ENCODE data around the gene CTU2. TPM values are rescaled to one million over a fixed set of nuclear protein-coding genes. Genes with fewer than 3 reads are reported as not detected.

CTU2 gene
- polyA plus RNA-seq, 1 of the 3 experiments (the other 2 are of a cell fraction), result 16.2 TPM

DNA sequence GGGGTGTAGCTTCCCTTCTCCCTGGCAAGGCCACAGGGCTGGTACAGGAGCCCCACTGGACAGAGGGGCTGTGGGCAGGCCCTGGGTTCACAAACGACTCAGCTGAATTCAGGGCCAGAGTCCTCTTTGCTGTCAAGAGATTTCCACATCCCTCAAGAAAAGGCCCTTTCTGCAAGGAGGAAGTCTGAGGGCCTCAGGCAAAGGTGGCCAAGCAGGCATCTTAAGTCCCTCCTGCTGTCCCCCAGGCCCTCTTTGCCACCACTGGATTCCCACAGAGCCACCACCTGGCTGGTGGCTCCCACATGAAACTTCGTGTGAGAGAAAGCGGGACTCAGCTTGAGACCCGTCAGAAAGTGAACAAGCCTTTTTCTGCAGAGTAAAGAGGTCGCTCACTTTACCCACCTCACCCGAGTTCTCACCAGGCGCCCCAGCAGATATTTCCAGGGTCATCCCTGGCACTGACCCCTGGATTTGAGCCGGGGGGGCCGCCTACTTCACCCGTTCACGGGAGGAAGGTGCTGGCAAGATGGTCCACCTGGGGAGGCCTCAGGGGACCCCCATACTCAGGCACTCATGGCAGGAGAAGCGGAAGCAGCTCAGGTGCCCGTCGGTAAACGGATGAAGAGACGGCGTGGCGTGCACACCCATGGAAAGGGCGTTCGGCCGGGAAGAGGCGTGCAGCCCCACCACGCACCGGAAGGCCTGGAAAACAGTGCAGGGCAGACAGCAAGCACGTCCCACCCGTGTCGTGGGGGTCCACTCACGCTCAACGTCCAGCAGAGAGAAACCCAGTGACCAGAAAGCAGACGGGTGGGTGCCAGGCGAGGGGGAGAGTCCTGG is 3.7 kb upstream of the CTU2 start:
- Histone ChIP-seq H3K36me3 (replicated peaks in 1 of 2; ENCODE audit: control insufficient read depth in 1 of 2, insufficient read depth in 2 of 2, low read length in 1 of 2) (peaks cover 0 to 12% of the 10 kb centered on the region in 2 experiments), H3K27ac (ENCODE audit: low read depth in 2 of 2, low read length in 1 of 2) (no peak overlapping the region), H3K4me1 (ENCODE audit: control insufficient read depth in 1 of 2, insufficient read depth in 2 of 2, low read depth in 1 of 2, low read length in 1 of 2) (peaks cover 13 to 16% of the 10 kb centered on the region in 2 experiments; a peak in 3 of 4 replicates), H3K9ac (no peak overlapping the region), H3K27me3 (ENCODE audit: insufficient read depth) (no peaks in the 10 kb centered on the region), H2AFZ (ENCODE audit: low read depth) (no peak overlapping the region), H3K4me2 (no peak overlapping the region), H3K9me3 (no peaks in the 10 kb centered on the region), H3K79me2 (ENCODE audit: insufficient read depth) (peaks cover 47% of the 10 kb centered on the region), H3K4me3 (ENCODE audit: low read depth in 2 of 2, low read length in 1 of 2) (no peak overlapping the region), H3K9me2 (no peaks in the 10 kb centered on the region), H4K20me1 (ENCODE audit: insufficient read depth) (0 out of 2 replicates have a peak, but pooled peaks cover 6% of the 10 kb centered on the region), H3F3A (replicated peaks; ENCODE audit: insufficient read depth) (peaks cover 8% of the 10 kb centered on the region)
- TF ChIP-seq, protein P1, sequence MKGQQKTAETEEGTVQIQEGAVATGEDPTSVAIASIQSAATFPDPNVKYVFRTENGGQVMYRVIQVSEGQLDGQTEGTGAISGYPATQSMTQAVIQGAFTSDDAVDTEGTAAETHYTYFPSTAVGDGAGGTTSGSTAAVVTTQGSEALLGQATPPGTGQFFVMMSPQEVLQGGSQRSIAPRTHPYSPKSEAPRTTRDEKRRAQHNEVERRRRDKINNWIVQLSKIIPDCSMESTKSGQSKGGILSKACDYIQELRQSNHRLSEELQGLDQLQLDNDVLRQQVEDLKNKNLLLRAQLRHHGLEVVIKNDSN (IDR thresholded peaks at IDR 0.05; ENCODE audit: borderline replicate concordance, low read depth), result no peak
- no peak for DNase-seq
- ChIA-PET CTCF (interaction anchor here (1.0 kb wide), 2 partner anchors 35 to 465 kb away, joined by 3 read pairs; no protein-coding TSS in a partner anchor), POLR2A (no interaction called here)
- WGBS (ENCODE audit: low lambda C conversion rate), result 88% methylated on average over 31 of the region's 31 CpGs

- peaks cover 13 to 16% of the 10 kb centered on the region in 2 experiments; a peak in 3 of 4 replicates for H3K4me1 ChIP-seq (ENCODE audit: control insufficient read depth in 1 of 2, insufficient read depth in 2 of 2, low read depth in 1 of 2, low read length in 1 of 2)
- H3K27me3 ChIP-seq (ENCODE audit: insufficient read depth), result no peaks in the 10 kb centered on the region
- WGBS (ENCODE audit: low lambda C conversion rate), result 83% methylated on average over 18 of the region's 26 CpGs
- H3K9ac ChIP-seq, result no peak overlapping the region
- peaks cover 8% of the 10 kb centered on the region for H3F3A ChIP-seq (replicated peaks; ENCODE audit: insufficient read depth)
- H3K9me3 ChIP-seq, result no peaks in the 10 kb centered on the region
- no peak for DNase-seq
- TF ChIP-seq, protein P2, sequence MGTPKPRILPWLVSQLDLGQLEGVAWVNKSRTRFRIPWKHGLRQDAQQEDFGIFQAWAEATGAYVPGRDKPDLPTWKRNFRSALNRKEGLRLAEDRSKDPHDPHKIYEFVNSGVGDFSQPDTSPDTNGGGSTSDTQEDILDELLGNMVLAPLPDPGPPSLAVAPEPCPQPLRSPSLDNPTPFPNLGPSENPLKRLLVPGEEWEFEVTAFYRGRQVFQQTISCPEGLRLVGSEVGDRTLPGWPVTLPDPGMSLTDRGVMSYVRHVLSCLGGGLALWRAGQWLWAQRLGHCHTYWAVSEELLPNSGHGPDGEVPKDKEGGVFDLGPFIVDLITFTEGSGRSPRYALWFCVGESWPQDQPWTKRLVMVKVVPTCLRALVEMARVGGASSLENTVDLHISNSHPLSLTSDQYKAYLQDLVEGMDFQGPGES (IDR thresholded peaks at IDR 0.05; ENCODE audit: low read depth, low read length), result no peak
- no peak for TF ChIP-seq USF2 (IDR thresholded peaks at IDR 0.05; ENCODE audit: borderline replicate concordance, low read depth, low read length)
- no peak for TF ChIP-seq GABPA (IDR thresholded peaks at IDR 0.05; ENCODE audit: low read depth)
- TF ChIP-seq TCF12 (IDR thresholded peaks at IDR 0.05), result no peak
- TF ChIP-seq ELF1 (IDR thresholded peaks at IDR 0.05), result no peak
- TF ChIP-seq RAD21 (IDR thresholded peaks at IDR 0.05; ENCODE audit: low read length), result no peak
- no peak for TF ChIP-seq EZH2phosphoT487 (IDR thresholded peaks at IDR 0.05; ENCODE audit: borderline replicate concordance, low read depth)
- no peak overlapping the region; the same call in 1 of the 2 replicates for H3K4me2 ChIP-seq
- no peak overlapping the region for H3K4me3 ChIP-seq (ENCODE audit: low read depth in 2 of 2, low read length in 1 of 2)
- no peaks in the 10 kb centered on the region for H3K9me2 ChIP-seq
- H4K20me1 ChIP-seq (ENCODE audit: insufficient read depth), result 0 out of 2 replicates have a peak, but pooled peaks cover 6% of the 10 kb centered on the region
- ChIA-PET CTCF (no interaction called here), POLR2A (no interaction called here)
- H3K36me3 ChIP-seq (replicated peaks in 1 of 2; ENCODE audit: control insufficient read depth in 1 of 2, insufficient read depth in 2 of 2, low read length in 1 of 2), result peaks cover 0 to 4% of the 10 kb centered on the region in 2 experiments
- H3K27ac ChIP-seq (ENCODE audit: low read depth in 2 of 2, low read length in 1 of 2), result no peak overlapping the region
- no peak overlapping the region for H2AFZ ChIP-seq (ENCODE audit: low read depth)
- peaks cover 58% of the 10 kb centered on the region for H3K79me2 ChIP-seq (ENCODE audit: insufficient read depth)
These were observed 2.6 kb upstream of the CTU2 start for GRCh38 chr16:88703486-88704309.
